Activated naive CD4-positive, alpha-beta T cell treated with anti-CD3 and anti-CD28 coated beads, Interleukin-2, amount 50 U/mL, for 16 hours (primary cell): ENCODE measurements around the gene SMC6.
A peak's percentile ranks its signal among the peaks of the same experiment; 100 is the strongest.

Experiments
- DNase-seq: peaks from one replicate; pipeline ENCODE4 v3.0.0-alpha.2; 2020

The SMC6 gene, protein sequence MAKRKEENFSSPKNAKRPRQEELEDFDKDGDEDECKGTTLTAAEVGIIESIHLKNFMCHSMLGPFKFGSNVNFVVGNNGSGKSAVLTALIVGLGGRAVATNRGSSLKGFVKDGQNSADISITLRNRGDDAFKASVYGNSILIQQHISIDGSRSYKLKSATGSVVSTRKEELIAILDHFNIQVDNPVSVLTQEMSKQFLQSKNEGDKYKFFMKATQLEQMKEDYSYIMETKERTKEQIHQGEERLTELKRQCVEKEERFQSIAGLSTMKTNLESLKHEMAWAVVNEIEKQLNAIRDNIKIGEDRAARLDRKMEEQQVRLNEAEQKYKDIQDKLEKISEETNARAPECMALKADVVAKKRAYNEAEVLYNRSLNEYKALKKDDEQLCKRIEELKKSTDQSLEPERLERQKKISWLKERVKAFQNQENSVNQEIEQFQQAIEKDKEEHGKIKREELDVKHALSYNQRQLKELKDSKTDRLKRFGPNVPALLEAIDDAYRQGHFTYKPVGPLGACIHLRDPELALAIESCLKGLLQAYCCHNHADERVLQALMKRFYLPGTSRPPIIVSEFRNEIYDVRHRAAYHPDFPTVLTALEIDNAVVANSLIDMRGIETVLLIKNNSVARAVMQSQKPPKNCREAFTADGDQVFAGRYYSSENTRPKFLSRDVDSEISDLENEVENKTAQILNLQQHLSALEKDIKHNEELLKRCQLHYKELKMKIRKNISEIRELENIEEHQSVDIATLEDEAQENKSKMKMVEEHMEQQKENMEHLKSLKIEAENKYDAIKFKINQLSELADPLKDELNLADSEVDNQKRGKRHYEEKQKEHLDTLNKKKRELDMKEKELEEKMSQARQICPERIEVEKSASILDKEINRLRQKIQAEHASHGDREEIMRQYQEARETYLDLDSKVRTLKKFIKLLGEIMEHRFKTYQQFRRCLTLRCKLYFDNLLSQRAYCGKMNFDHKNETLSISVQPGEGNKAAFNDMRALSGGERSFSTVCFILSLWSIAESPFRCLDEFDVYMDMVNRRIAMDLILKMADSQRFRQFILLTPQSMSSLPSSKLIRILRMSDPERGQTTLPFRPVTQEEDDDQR

GRCh38 chr2:17753803-17754663 lies at the start of gene SMC6, which contains the start of gene GEN1:
Gene SMC6 (minus strand): TSS chr2:17753810. CDS start chr2:17745946, 7,864 bp downstream.
Gene GEN1 (plus strand): TSS chr2:17754138. CDS start chr2:17759944, 5,806 bp downstream.
- peak; percentile 90 for DNase-seq

DNA sequence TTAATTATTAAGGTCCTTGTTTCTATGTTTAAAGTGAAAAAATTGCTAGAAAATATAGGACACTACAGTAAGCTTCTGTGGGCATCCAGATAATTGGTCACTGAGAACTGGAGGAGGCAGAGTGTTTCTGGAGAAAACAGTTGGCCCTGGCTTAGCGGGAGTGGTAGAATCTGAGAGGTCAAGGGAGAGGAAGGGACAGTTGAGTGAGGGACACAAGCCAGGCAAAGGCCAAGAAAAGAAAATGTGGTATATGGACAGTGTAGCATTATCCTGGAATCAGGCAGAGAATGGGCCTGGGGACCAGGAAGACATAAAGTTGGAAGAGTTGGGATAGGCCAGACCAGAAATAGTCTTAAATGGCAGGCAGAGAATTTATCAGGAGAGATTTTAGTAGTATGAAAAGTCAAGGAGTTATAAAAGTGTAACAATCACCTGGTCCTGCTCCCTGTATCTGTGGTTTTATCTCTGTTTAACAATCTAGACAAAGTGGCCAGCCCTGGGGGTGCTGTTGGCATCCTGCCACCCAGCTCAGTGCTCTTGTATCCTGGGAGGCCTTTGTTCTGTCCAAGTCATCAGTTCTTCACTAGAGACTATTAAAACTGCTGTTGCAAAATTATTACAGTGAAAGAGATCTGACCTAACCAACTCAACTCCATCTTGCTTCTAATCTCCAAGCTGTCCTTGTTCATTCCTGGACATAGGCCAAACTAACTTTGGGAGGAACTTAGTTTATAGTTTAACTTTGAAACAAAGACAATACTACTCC lies 47.3 kb upstream of the SMC6 start:
- no peak for DNase-seq

- no peak for DNase-seq
Observed at GRCh38 chr2:17800219-17800618, 46.6 kb upstream of the SMC6 start.

- no peak for DNase-seq
Observed at GRCh38 chr2:17799301-17800120, 45.9 kb upstream of the SMC6 start.

DNA sequence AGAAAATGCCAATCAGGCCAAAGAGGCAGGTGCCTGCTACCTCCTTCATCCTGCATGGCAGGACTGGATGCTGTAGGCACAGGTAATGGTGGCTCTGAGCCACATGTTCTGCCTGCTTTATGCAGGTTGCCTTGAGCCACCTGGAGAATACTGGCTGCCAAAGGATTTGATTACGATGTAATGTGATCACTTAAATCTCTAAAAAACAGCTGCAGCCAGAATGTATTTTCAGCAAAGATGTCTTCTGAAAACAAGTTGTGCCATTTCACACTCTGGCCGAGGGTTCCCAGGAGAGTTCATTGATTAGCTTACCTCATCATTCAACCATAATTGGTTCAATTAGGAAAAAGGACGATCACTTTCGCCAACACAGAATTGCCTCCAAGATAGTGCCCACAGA lies 44.7 kb upstream of the SMC6 start:
- no peak for DNase-seq

DNA sequence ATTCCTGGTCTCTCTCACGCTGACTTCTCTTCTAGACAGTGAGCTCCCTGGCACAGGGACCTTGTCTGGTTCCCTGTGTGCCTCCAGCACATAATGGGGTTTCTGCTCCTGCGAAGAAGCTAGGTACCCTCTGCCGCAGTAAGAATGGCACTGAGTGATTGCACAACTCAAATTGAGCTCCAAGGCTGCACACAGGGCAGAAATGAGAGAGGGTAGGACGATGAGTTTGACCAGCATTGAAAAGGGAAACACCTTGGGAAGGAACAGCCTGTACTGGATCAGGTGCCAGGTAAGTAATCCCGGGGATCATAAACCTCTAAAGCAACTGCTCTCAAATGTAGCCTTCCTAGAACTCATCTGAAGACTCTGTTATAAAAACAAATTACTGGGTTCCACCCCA lies 41.7 kb upstream of the SMC6 start:
- no peak for DNase-seq

GRCh38 chr2:17793803-17794354 lies 40.3 kb upstream of the SMC6 start:
- DNase-seq = no peak

GRCh38 chr2:17793296-17793695 lies 39.7 kb upstream of the SMC6 start:
- no peak for DNase-seq

DNA sequence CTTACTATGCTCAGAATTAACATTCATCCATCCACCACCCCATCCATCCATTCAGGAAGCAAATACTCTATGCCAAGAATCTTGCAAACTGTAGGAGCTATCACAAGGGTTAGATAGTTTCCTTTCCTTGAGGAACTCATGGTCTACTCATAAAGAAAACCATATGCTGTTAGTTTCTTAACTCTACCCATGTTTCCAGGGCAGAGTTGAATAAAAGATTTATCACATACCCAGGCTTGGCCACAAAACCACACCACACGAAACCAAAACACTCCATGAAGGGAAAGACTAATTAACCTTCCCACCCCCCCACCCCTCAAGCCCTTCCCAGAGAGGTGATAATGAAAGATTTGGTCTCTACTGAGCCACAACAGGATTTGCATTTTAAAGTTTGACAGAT lies 38.9 kb upstream of the SMC6 start:
- no peak for DNase-seq

DNA sequence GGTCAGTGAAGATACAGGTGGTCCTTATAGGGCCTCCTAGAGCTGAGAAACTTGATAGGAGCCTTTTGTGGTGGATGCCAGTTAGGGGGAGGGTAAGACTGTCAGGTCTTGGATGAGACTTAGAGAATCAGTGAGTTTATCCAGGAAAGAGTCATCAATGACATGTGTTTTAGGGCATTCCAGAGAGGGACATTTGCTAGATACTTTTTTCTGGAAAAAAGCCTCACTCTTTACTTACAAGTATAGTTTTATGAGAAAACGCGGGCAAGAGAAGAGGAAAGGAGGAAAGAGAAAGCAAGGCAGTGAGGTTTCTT lies 38.2 kb upstream of the SMC6 start:
- no peak for DNase-seq

- no peak for DNase-seq
Observed at GRCh38 chr2:17791121-17791816, 37.7 kb upstream of the SMC6 start.

GRCh38 chr2:17790536-17790935 lies 36.9 kb upstream of the SMC6 start:
- no peak for DNase-seq

DNA sequence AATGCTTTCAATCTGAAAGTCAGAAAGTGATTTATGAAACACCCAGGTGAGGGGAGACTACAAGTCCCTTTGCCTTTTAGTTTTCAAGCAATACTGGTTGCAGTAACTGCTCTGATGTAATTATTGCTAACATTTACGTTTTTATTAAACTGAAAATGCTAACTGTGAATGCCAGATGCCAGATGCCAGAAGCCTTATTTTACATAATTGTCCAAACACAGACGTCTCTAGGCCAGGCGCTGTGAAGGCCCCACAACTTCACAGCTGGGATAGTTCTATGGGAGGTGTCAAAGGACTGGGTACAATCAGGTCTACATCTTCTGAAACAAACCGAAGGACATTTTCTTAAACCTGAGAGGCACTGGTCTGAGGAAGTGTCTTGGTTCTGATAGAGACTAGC lies 35.2 kb upstream of the SMC6 start:
- no peak for DNase-seq

- DNase-seq = no peak
Observed at GRCh38 chr2:17786727-17787126, 33.1 kb upstream of the SMC6 start.

- no peak for DNase-seq
Observed at GRCh38 chr2:17781482-17781881, 27.9 kb upstream of the SMC6 start.

- DNase-seq = no peak
Observed at GRCh38 chr2:17780546-17780945, 26.9 kb upstream of the SMC6 start.

DNA sequence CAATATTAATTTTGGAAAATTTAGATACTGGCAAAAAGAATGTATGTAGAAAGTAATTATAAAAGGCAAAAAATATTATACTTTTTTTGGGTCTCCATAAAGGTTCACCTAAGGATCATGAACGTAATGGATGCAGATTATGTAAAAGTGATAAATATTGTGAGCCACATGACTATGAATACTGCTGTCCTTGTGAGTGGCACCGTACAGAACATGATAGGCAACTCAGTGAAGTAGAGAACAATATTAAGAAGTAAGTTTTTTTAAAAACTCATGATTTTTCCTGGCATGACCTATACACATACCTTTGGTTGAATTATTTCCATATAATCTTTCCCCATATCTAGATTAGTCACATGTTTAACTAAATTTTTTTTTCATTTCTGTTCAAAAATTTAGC lies 18.9 kb upstream of the SMC6 start:
- DNase-seq = no peak

DNA sequence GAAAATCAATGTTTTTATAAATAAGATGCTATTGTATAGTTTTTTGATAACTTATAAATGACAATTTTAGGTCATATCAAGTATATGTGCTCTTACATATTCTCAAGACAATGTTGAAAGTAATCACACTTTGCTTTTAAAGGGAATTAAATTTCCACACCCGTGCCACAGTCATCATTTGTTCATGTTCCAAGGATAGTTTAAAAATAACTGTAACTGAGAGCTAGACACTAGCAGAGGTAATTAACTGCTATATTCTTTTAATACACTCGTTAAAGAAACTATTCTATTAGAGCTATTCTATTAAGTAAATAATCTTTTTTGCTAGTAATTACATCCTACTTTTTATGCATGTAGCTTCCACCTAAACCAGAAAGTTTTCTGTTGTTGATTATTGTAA lies 18.3 kb upstream of the SMC6 start:
- no peak for DNase-seq

DNA sequence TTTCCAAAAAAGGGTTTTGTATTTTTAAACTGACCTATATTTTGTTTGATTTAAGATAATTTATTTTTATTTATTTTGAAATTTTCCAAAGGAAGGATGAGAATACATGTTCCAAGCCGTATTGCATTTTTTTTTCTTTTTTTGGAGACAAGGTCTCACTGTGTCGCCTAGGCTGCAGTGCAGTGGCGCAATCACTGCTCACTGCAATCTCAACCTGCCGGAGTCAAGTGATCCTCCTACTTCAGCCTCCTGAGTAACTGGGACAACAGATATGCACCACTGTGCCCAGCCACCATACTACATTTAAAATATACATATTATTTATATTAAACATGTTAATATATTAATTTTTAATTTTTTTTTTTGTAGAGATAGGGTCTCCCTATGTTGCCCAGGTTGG lies 15.3 kb upstream of the SMC6 start:
- DNase-seq = no peak

GRCh38 chr2:17765398-17765797 lies 11.8 kb upstream of the SMC6 start:
- no peak for DNase-seq
